Femur (tissue), 1 donor: ENCODE data around the gene WDR6.
"Not testable (repeated sequence)": the region's sequence is repeated elsewhere in the genome, so short reads cannot be mapped to it uniquely, and the experiment has no call there.

Experiments used
- DNase-seq: peaks from one replicate; pipeline ENCODE4 v3.0.0-alpha.2; 2017

Gene WDR6

GRCh38 chr3:48993834-48994233 is 13.4 kb upstream of the WDR6 start:
- no peak for DNase-seq

- no peak for DNase-seq
These were observed 10.6 kb upstream of the WDR6 start for GRCh38 chr3:48996640-48997039.

GRCh38 chr3:48997102-48997635 is 10.0 kb upstream of the WDR6 start:
- DNase-seq, result no peak

- no peak for DNase-seq
These were observed 9.2 kb upstream of the WDR6 start for GRCh38 chr3:48997714-48998637.

GRCh38 chr3:48999085-48999858 is 7.9 kb upstream of the WDR6 start:
- DNase-seq, result no peak

GRCh38 chr3:49001155-49001554 is 6.0 kb upstream of the WDR6 start:
- DNase-seq, result no peak

- peak; percentile 63 for DNase-seq
These were observed 2.6 kb upstream of the WDR6 start for GRCh38 chr3:49004352-49005302.

- no peak for DNase-seq
These were observed 1.9 kb upstream of the WDR6 start for GRCh38 chr3:49005303-49005680.

- no peak for DNase-seq
These were observed 1.2 kb upstream of the WDR6 start for GRCh38 chr3:49005998-49006397.

GRCh38 chr3:49006408-49007067 is 653 bp upstream of the WDR6 start:
- DNase-seq, result peak; percentile 62

- peak; percentile 94 for DNase-seq
These were observed 759 bp downstream of the WDR6 start for GRCh38 chr3:49007771-49008528.

- not testable (repeated sequence) for DNase-seq
These were observed 1.4 kb downstream of the WDR6 start for GRCh38 chr3:49008627-49009026.

- DNase-seq, result no peak
These were observed 2.2 kb downstream of the WDR6 start for GRCh38 chr3:49009396-49009795.

GRCh38 chr3:49012441-49013017 is 5.3 kb downstream of the WDR6 start:
- peak; percentile 20 for DNase-seq

GRCh38 chr3:49013113-49013737 is 6.0 kb downstream of the WDR6 start:
- no peak for DNase-seq

GRCh38 chr3:49013738-49014660 is 6.8 kb downstream of the WDR6 start:
- DNase-seq, result no peak

- DNase-seq, result no peak
These were observed 7.9 kb downstream of the WDR6 start for GRCh38 chr3:49015072-49015471.

- DNase-seq, result no peak
These were observed 8.6 kb downstream of the WDR6 start for GRCh38 chr3:49015765-49016164.
